Measurements from ENCODE around the gene SMTN.
"Not testable (repeated sequence)": the region's sequence is repeated elsewhere in the genome, so short reads cannot be mapped to it uniquely, and the experiment has no call there.

Gene SMTN

DNA sequence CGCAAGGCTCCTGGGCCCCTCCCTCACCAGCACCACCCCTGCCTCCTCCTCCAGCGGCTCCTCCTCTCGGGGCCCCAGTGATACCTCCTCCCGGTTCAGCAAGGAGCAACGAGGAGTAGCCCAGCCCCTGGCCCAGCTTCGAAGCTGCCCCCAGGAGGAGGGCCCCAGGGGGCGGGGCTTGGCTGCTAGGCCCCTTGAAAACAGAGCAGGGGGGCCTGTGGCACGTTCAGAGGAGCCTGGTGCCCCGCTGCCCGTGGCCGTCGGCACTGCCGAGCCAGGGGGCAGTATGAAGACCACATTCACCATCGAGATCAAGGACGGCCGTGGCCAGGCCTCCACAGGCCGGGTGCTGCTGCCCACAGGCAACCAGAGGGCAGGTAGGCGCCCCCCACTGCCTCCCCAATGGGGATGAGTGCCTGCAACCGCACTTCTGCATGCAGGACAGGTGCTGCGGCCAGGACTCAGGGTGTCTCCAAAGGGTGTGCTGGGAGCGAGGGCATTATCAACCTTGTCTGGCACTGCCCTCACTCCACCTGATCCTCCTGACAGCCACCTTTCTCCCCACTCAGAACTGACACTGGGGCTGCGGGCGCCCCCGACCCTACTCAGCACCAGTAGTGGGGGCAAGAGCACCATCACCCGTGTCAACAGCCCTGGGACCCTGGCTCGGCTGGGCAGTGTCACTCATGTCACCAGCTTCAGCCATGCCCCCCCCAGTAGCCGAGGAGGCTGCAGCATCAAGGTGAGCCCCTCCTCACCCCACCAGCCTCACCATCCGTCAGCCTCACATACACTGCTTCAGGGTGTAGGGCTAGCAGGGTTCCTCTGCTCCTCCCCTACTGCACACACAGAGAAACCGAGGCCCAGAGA lies 10.2 kb downstream of the SMTN start:
- DNase-seq: no peak

DNA sequence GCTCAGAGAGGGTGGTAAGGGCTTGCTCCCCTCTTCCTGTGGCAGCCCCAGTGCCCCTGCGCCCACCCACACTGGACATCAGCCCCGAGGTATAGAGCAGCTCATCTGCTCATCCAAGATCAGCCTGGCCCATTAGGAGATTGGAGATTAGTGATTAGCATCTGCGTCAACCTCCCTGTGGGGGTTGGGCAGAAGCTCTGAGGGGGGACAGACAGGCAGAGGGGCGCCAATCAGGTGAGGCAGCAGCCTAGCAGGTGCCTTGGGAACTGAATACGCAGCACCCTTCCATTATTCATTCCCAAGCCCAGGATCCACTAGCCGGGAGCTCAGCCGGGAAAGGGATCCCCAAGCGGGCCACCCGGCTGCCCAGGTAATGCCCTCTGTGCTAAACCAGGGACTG lies 11.0 kb downstream of the SMTN start:
- no peak for DNase-seq

GRCh38 chr22:31093086-31093850 lies 12.2 kb downstream of the SMTN start:
- DNase-seq: no peak

DNA sequence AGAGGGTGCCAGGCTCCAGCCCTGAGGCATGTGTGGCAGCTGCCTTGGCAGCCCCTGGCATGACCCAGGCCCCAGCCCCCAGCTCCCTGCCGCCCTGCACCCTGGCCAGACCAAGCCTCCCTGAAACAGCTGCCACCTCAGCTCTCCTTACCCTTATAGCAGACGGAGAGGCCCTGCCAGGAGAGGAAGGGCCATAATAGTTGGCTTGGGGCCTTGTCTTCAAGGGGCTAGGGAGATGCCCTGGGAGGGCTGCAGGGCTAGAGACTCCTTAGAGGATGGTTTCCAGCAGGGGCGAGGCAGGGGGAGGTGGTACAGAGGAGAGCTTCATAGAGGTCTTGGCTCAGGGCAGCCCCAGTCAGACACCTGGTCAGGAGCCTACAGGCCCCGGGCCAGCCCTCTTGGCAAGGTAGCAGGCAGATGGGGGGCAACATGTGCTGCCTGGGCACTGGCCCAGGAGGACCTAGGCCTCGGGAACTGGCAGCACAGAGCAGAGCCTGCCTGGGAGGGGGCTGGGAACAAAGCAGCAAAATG lies 13.0 kb downstream of the SMTN start:
- no peak for DNase-seq

DNA sequence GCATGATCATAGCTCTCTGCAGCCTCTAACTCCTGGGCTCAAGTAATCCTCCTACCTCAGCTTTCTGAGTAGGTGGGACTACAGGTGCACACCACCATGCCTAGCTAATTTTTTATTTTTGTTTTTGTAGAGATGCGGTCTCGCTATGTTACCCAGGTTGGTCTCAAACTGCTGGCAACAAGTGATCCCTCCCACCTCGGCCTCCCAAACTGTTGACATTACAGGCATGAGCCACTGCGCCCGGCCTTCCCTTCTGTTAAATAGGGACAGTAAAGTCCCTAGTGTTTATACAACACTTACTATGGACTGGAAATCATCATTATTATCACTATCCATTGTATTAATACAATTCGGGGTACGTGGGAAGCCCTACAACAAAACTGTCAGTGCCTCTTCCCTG lies 13.6 kb downstream of the SMTN start:
- no peak for DNase-seq

- DNase-seq: no peak
Measured at GRCh38 chr22:31095637-31096249, 14.6 kb downstream of the SMTN start.

- no peak for DNase-seq
Measured at GRCh38 chr22:31096657-31097279, 15.7 kb downstream of the SMTN start.

DNA sequence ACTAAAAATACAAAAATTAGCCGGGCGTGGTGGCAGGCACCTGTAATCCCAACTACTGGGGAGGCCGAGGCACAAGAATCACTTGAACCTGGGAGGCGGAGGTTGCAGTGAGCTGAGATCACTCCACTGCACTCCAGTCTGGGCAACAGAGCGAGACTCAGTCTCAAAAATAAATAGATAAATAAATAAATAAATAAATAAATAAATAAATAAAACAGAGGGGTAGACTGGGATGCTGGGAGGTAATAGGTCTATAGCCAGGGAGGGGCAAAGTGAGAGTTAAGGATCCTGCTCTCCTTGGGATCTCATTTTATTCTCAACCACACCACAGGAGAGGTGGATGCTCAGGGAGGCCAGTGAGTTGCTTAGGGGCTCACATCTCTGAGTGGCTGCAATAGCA lies 16.4 kb downstream of the SMTN start:
- DNase-seq: not testable (repeated sequence)

DNA sequence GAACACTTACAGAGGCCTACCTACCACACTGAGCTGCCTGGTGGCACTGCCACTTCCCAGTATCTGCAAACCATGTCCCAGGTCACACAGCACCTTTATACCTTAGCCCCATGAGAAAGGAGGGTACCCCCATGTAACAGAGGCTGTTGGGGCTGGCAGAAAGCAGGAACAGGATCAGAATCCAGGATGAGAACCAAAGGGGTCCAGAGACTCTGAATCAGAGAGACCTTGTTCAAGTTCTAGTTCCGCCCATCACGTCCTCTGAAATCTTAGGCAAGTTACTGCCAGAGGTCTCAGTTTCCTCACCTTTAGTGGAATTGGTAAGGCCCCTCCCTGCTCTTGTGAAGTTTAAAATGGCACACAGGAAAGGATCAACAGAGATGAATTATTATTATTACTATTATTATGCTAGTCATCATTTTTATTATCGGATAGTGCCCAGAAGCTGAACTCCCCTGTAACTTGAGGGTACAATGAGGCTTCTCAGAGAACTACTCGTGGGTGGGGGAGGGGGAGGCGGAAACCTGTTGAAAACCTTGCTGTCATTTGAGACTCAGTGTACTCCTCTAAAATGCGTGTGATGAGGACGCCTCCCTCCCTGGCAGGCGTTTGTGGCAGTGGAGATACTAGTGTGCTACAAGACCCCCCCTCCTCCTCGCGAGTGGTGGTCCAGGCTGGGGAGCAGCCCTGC lies 17.0 kb downstream of the SMTN start:
- DNase-seq: no peak

DNA sequence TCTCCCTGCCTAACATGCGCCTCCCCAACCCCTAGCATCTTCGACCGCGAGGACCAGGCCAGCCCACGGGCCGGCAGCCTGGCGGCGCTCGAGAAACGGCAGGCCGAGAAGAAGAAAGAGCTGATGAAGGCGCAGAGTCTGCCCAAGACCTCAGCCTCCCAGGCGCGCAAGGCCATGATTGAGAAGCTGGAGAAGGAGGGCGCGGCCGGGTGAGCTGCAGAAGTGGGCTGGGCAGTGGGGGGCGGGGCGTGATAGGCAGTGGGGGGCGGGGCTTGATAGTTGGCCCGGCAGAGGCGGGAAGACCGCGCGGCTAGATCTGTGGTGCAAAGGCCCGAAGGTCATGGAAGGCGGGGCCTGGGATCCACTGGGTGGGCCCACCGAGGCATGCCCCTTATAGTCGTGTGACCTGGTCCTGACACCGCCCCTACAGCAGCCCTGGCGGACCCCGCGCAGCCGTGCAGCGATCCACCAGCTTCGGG lies 17.6 kb downstream of the SMTN start:
- no peak for DNase-seq

DNA sequence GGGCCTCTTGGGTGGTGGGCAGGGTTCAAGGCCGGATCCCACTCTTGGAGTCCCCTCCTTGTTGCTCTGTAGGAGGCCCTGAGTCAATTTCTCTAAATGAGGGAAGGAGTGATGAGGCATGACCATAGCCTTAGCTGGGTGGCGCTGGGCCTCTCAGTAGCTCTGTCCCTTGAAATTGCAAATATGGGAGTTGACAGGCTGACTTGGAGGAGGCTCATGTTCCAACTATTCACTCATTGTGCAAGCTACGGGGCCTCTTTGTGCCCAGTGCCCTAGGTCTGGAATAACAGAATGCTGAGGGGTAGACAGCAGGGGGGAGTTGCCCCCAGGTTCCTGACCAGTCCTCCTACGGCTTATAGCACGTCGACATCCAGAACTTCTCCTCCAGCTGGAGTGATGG lies 18.3 kb downstream of the SMTN start:
- no peak for DNase-seq

GRCh38 chr22:31099841-31100761 lies 19.0 kb downstream of the SMTN start:
- no peak for DNase-seq

DNA sequence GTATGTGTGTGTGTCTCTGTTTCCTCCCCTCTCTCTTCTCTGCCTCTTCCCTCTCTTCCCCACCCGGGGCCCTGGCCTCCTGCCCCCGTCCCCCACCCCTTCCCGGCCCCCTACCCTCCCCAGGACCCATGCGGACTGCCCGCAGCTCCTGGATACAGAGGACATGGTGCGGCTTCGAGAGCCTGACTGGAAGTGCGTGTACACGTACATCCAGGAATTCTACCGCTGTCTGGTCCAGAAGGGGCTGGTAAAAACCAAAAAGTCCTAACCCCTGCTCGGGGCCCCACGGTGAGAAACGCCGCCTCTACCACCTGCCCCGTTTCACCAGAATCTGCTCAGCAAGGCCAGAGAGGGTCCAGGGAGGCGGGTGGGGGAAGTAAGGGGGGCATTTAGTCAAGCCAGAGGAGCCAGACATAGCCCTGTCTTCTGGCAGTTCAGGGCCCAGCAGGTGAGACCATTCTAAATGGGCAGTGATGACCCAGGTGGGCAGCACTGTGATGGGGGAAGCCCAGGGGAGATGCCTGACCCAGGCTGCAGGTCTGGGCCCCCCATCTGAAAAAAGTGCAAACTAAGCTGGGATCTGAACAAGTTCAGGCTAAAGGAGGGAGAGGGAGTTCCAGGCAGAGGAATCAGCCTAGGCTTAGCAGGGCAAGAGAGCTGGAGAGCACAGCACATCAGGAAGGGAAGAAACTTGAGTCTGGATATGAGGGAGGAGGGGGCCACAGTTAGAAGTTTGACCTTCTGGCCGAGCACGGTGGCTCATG lies 19.8 kb downstream of the SMTN start:
- no peak for DNase-seq

DNA sequence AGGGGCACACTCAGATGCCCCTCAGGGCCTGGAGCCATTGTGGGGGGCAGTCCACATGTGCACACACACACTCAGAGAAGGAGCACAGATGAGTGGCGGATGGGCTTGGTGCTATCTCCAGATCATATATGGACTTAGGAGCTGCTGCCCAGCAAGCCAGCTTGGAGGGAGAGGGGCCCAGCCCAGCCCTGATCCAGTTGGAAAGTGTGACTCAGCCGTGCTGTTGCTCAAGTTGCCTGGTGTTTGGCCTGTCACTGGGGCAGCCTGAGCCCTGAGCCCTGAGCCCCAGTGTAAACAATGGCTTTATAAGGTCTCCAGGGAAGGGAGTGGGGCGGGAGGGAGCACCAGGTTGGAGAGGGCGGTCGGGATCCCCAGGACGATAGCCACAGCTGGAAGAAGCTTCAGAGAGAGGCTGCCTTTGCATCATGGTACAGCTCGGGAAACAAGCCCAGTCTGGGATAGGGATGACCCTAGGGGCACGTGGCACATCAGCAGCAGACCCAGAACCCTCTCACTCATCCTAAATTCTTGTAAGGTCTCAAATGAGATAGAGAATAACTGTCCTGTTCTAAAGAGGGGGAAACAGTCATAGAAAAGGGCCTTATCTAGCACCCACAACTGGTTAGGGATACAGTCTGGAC lies 21.4 kb downstream of the SMTN start:
- DNase-seq: no peak

GRCh38 chr22:31103111-31103510 lies 22.0 kb downstream of the SMTN start:
- no peak for DNase-seq

GRCh38 chr22:31103899-31104694 lies 23.0 kb downstream of the SMTN start:
- DNase-seq: no peak

- no peak for DNase-seq
Measured at GRCh38 chr22:31104869-31105268, 23.8 kb downstream of the SMTN start.

- DNase-seq: no peak
Measured at GRCh38 chr22:31105282-31105929, 24.3 kb downstream of the SMTN start.

Measured in activated CD4-positive, alpha-beta T cell treated with anti-CD3 and anti-CD28 coated beads, Interleukin-2, Interleukin-6, amounts not matched to agents 100 ng/mL and 50 ng/mL, durations not matched to agents 16 hours and 8 hours (primary cell).